K562 (cell line): ENCODE results near the gene IDNK. TPM values are rescaled to one million over a fixed set of nuclear protein-coding genes. Genes with fewer than 3 reads are reported as not detected.

Experiments
- ATAC-seq: fragments of 200-7000 bp; cut with Tn5 transposase; 3 replicates; pipeline ENCODE4 v1.9.1; 2020; ENCODE audit warnings: moderate library complexity
- BruUV-seq: library from RNA; stranded (reverse); fragments of 400-500 nt; replicated peaks from 2 replicates; lab custom pipeline; 2021; lab: Mats Ljungman, UMichigan
- CTCF ChIA-PET: fragments of 300-600 bp; formaldehyde crosslinking; extraction: SDS; loops from one replicate; lab custom pipeline; 2021; ENCODE audit warnings: low intra/inter-chr PET ratio; lab: Yijun Ruan, JAX
- POLR2A ChIA-PET: fragments of 300-600, 350-650 bp; sonication (Branson Sonifier 250); formaldehyde crosslinking; extraction: SDS; loops from one replicate; lab custom pipeline; 2021; ENCODE audit warnings: antibody characterized with exemption, inconsistent platforms; lab: Yijun Ruan, JAX
- DNase-seq, 4 experiments: peaks; one replicate each; pipeline versions ENCODE4 v3.0.0 to v3.0.0-alpha.2; 2011 to 2018; ENCODE audit warnings: low spot score in 3 of 4, mixed read lengths in 3 of 4; ENCODE audit errors: extremely low read depth in 1 of 4
- FAIRE-seq: peaks from 2 replicates; lab custom pipeline; 2011; peaks lifted over from hg19 to GRCh38; lab: Jason Lieb, UNC
- H2AFZ ChIP-seq: 2 replicates; pipeline ENCODE4 v1.6.0; 2011; ENCODE audit warnings: low read depth, low read length, control low read depth, inconsistent platforms
- H3K27ac ChIP-seq: fragments of 200-600 bp; 3 replicates; pipeline ENCODE4 v1.8.0; 2011; ENCODE audit warnings: low read depth, mild to moderate bottlenecking, control low read depth, inconsistent platforms, low read length, moderate library complexity, mixed read lengths; ENCODE audit errors: extremely low read depth
- H3K27me3 ChIP-seq, 2 experiments: fragments of 300-600 bp in 1 of 2; 2 replicates in 1 of 2; 3 replicates in 1 of 2; pipeline versions ENCODE4 v1.6.0 to v1.8.0; 2011; ENCODE audit warnings: inconsistent platforms in 2 of 2, low read length in 2 of 2, mild to moderate bottlenecking in 1 of 2, mixed read lengths in 1 of 2, moderate library complexity in 1 of 2; ENCODE audit not compliant: control insufficient read depth in 2 of 2, insufficient read depth in 2 of 2
- H3K36me3 ChIP-seq: fragments of 300-600 bp; 3 replicates; pipeline ENCODE4 v1.8.0; 2011; ENCODE audit warnings: mild to moderate bottlenecking, low read length, inconsistent platforms; ENCODE audit not compliant: control insufficient read depth, insufficient read depth
- H3K4me1 ChIP-seq, 2 experiments: fragments of 200-600 bp in 1 of 2; replicated peaks in 1 of 2; 2 replicates in 1 of 2; 3 replicates in 1 of 2; pipeline versions ENCODE4 v1.5.1 to v1.8.0; 2011; ENCODE audit warnings: inconsistent platforms in 2 of 2, low read length in 2 of 2, mild to moderate bottlenecking in 1 of 2, mixed read lengths in 1 of 2, moderate library complexity in 1 of 2; ENCODE audit not compliant: control insufficient read depth in 2 of 2, insufficient read depth in 2 of 2
- H3K4me2 ChIP-seq: 2 replicates; pipeline ENCODE4 v1.6.1; 2011; ENCODE audit warnings: low read length, control low read depth, inconsistent platforms, mixed read lengths; ENCODE audit not compliant: insufficient read depth
- H3K4me3 ChIP-seq: fragments of 200-600 bp; sonication (generic), shearing (Covaris generic); 2 replicates; pipeline ENCODE4 v1.5.1; 2016; ENCODE audit warnings: control low read depth, inconsistent platforms
- H3K79me2 ChIP-seq: fragments of 200-600 bp; 3 replicates; pipeline ENCODE4 v1.8.0; 2011; ENCODE audit warnings: low read length, inconsistent platforms; ENCODE audit not compliant: control insufficient read depth, insufficient read depth
- H3K9ac ChIP-seq, 2 experiments: 2 replicates each; pipeline versions ENCODE4 v1.6.0 to v1.6.1; 2011; ENCODE audit warnings: low read depth in 2 of 2, low read length in 2 of 2, control low read depth in 1 of 2, inconsistent platforms in 1 of 2, mild to moderate bottlenecking in 1 of 2, mixed read lengths in 1 of 2; ENCODE audit not compliant: insufficient read depth in 1 of 2
- H3K9me1 ChIP-seq: one replicate; pipeline ENCODE4 v1.6.0; 2011; ENCODE audit warnings: inconsistent platforms, mild to moderate bottlenecking, low read length, moderate library complexity; ENCODE audit not compliant: control insufficient read depth, insufficient read depth
- H3K9me3 ChIP-seq: replicated peaks from 2 replicates; pipeline ENCODE4 v1.5.1; 2011; ENCODE audit warnings: low read depth, low read length, inconsistent platforms; ENCODE audit not compliant: control insufficient read depth, insufficient read depth
- H4K20me1 ChIP-seq: replicated peaks from 2 replicates; pipeline ENCODE4 v1.6.1; 2011; ENCODE audit warnings: low read length, inconsistent platforms, mixed read lengths; ENCODE audit not compliant: control insufficient read depth, insufficient read depth
- CREBBP ChIP-seq: IDR thresholded peaks from one replicate; pipeline ENCODE4 v1.6.1; 2012; ENCODE audit warnings: low read depth, mild to moderate bottlenecking, control low read depth, inconsistent platforms, low read length
- CUX1 ChIP-seq: fragments of 200-800 bp; sonication (Bioruptor generic); IDR thresholded peaks from 2 replicates; pipeline ENCODE4 v1.6.1; 2016; ENCODE audit warnings: missing genetic modification characterization, missing compliant biosample characterization
- MYNN ChIP-seq, 2 experiments: sonication (generic); formaldehyde crosslinking in 1 of 2; IDR thresholded peaks; 2 replicates each; pipeline versions ENCODE4 v1.5.0 to v1.6.1; 2016 to 2020; ENCODE audit warnings: antibody characterized with exemption in 1 of 2, missing genetic modification reagents in 1 of 2
- NCOA1 ChIP-seq: fragments of 450-650 bp; IDR thresholded peaks from 2 replicates; pipeline ENCODE4 v1.6.1; 2016; ENCODE audit warnings: low read depth
- OTX1 ChIP-seq: fragments of 450-650 bp; formaldehyde crosslinking; IDR thresholded peaks from 2 replicates; pipeline ENCODE4 v1.4.0; 2022; ENCODE audit warnings: mild to moderate bottlenecking
- PHB ChIP-seq: fragments of 250-450 bp; sonication (Bioruptor Pico); IDR thresholded peaks from 2 replicates; pipeline ENCODE4 v1.5.0; 2021
- RFX5 ChIP-seq: IDR thresholded peaks from 2 replicates; pipeline ENCODE4 v1.6.1; 2011; ENCODE audit warnings: low read depth, mild to moderate bottlenecking, improper control_type of control experiment, low read length
- SMARCE1 ChIP-seq: fragments of 450-650 bp; IDR thresholded peaks from 2 replicates; pipeline ENCODE4 v1.7.1; 2016; ENCODE audit warnings: mild to moderate bottlenecking
- ZBTB17 ChIP-seq: fragments of 450-650 bp; formaldehyde crosslinking; IDR thresholded peaks from 2 replicates; pipeline ENCODE4 v1.4.0; 2020; ENCODE audit warnings: mild to moderate bottlenecking
- ZC3H8 ChIP-seq: fragments of 450-650 bp; IDR thresholded peaks from 2 replicates; pipeline ENCODE4 v1.6.1; 2017
- ZNF316 ChIP-seq: fragments of 450-650 bp; IDR thresholded peaks from 2 replicates; pipeline ENCODE4 v1.6.1; 2016
- WGBS: fragments of 100-300 bp; shearing (Covaris generic); methylation state at CpG from one replicate; pipeline ENCODE4 v1.1.6; 2016; ENCODE audit warnings: low coverage, mixed read lengths; ENCODE audit not compliant: insufficient coverage; ENCODE audit errors: missing lambda C conversion rate; 5-methylcytosine and 5-hydroxymethylcytosine counted together
- in situ Hi-C: fragments of 300-500 bp; cut with MboI; formaldehyde crosslinking; loops from 4 replicates; pipeline ENCODE4 v1.15.0; 2018; ENCODE audit warnings: inconsistent platforms, mixed read lengths
- intact Hi-C: fragments of 100-400 bp; cut with micrococcal nuclease; formaldehyde crosslinking; loops from 2 replicates; pipeline ENCODE4 v1.14.2; 2022
- polyA plus RNA-seq, 8 experiments: library from polyadenylated mRNA; depleted of rRNA in 4 of 8; stranded (reverse) in 5 of 8; unstranded in 3 of 8; fragments of >200 nt; fragmentation: Nextera tagmentation in 2 of 8; fragmentation: Illumina TruSeq in 1 of 8; extraction: Ambion mirVana in 2 of 8; extraction: Trizol in 1 of 8; gene quantifications; 2 replicates each; pipeline versions ENCODE4 v1.2.1 to v1.2.3, GENCODE V29; 2011 to 2014; ENCODE audit warnings: inconsistent platforms in 1 of 8, missing spikeins in 1 of 8
- total RNA-seq, 7 experiments: library from RNA; depleted of rRNA in 6 of 7; stranded (reverse); fragments of >200 nt in 6 of 7; fragmentation: Illumina TruSeq in 2 of 7; extraction: Trizol in 2 of 7; gene quantifications; 2 replicates each; pipeline versions ENCODE4 v1.2.1 to v1.2.3, GENCODE V29; 2011 to 2021; ENCODE audit warnings: low replicate concordance in 1 of 7

The IDNK gene
- total and polyA plus RNA-seq, 9 of the 15 experiments (the other 6 are each of a cell fraction or from before 2014, with no cell fraction given) = 0.41 to 1.1 (median 0.55) TPM

GRCh38 chr9:83675466-83675865 lies 52.5 kb downstream of the IDNK start:
- H3K4me3 ChIP-seq = no peak overlapping the region
- H3K27ac ChIP-seq = no peak overlapping the region
- H3K79me2 ChIP-seq = peaks cover 32% of the 10 kb centered on the region
- in situ Hi-C loops = no loop called here
- H3K9me3 ChIP-seq = no peaks in the 10 kb centered on the region
- FAIRE-seq = no peak
- TF ChIP-seq CUX1 (CRISPR knock-in tag) = no peak
- no peak for TF ChIP-seq ZNF316
- TF ChIP-seq MYNN (IDR thresholded peaks at IDR 0.05) = no peak
- no peak for TF ChIP-seq MYNN (CRISPR knock-in tag; IDR thresholded peaks at IDR 0.05)
- no peak for TF ChIP-seq PHB (CRISPR knock-in tag)
- TF ChIP-seq SMARCE1 = no peak
- no peak for TF ChIP-seq ZBTB17 (CRISPR knock-in tag)
- TF ChIP-seq OTX1 = no peak
- TF ChIP-seq CREBBP = no peak
- TF ChIP-seq ZC3H8 = no peak
- TF ChIP-seq NCOA1 = no peak
- TF ChIP-seq RFX5 = no peak
- H3K9me1 ChIP-seq = no peaks in the 10 kb centered on the region
- H4K20me1 ChIP-seq = no peaks in the 10 kb centered on the region
- no TSS peak for BruUV-seq
- 100% methylated on average over 1 of the region's 1 CpG for WGBS
- CTCF ChIA-PET = no interaction called here
- ATAC-seq = no peak
- DNase-seq = no peak
- POLR2A ChIA-PET = no interaction called here
- no peak overlapping the region for H3K9ac ChIP-seq
- no peaks in the 10 kb centered on the region for H3K27me3 ChIP-seq
- H2AFZ ChIP-seq = no peak overlapping the region
- H3K4me2 ChIP-seq = no peak overlapping the region
- H3K36me3 ChIP-seq = peaks cover 87% of the 10 kb centered on the region; the same call in 2 of the 3 replicates
- no peaks in the 10 kb centered on the region for H3K4me1 ChIP-seq
- intact Hi-C loops = no loop called here
